CD4-positive, alpha-beta T cell treated with Interleukin-6 at 100 ng/mL for 8 hours (primary cell): ENCODE measurements around the gene CHRNE.
"Not testable (repeated sequence)": the region's sequence is repeated elsewhere in the genome, so short reads cannot be mapped to it uniquely, and the experiment has no call there.

Experiments
- DNase-seq: peaks from one replicate; pipeline ENCODE4 v3.0.0-alpha.2; 2020; ENCODE audit warnings: mixed read lengths, low spot score

CHRNE gene

DNA sequence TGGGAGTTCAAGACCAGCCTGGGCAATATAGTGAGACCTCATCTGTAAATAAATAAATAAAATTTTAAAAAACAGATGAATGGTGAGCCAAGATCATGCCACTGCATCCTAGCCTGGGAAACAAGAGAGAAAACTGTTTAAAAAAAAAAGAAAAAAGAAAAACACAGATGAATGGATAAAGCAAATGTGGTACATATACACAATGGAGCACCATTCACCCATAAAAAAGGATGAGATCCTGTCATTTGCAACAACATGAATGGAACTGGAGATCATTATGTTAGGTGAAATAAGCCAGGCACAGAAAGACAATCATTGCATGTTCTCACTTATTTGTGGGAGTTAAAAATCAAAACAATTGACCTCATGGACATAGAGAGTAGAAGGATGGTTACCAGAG is 3.7 kb upstream of the CHRNE start:
- not testable (repeated sequence) for DNase-seq

GRCh38 chr17:4902540-4902939 is 358 bp downstream of the CHRNE start:
- DNase-seq = no peak

- DNase-seq = no peak
Measured at GRCh38 chr17:4901648-4902344, 1.1 kb downstream of the CHRNE start.

GRCh38 chr17:4901108-4901647 is 1.7 kb downstream of the CHRNE start:
- DNase-seq = no peak

GRCh38 chr17:4900231-4901107 is 2.4 kb downstream of the CHRNE start:
- DNase-seq = peak; percentile 65

GRCh38 chr17:4899341-4900230 is 3.3 kb downstream of the CHRNE start, which contains the start of gene C17orf107:
TSS of gene C17orf107 (plus strand) at chr17:4899536. CDS start at chr17:4899763, 227 bp downstream.
- DNase-seq = peak; percentile 81

DNA sequence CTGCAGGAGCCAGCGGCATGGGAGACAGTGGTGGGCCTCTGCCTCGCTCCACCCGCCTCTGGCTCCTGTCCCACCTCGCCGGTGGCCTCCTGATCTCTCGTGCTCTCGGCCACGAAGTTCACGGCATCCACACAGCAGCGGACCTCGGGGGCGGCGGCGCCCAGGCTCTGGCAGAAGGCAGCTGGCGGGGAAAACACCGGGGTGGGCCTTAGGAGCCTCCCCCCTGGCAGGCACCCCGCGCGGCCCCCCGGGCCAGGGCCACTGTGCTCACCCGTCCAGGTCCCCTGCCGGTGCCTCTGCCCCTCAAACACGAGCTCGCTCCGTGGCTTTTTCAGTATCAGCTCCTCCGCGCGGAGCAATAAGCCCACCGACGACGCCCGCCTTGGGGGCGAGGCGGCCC is 4.0 kb downstream of the CHRNE start:
- no peak for DNase-seq

DNA sequence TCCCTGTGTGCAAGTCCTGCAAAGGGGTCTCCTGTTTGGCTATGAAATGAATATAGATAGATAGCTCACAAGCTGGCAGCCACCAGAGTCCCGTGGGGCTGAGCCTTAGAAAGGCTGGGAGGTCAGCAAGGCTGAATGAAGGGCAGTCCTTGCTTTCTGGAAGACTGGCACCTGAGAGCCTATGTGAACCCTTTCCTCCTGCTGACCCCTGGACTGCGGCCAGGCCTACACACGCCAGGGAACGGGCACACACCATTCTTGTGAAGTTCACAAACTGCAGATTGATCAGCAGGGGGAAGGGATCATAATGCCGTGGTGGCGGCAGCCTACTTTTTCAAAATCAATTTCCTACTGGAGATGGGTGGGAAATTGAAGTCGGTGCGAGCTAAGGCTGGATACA is 4.5 kb downstream of the CHRNE start:
- no peak for DNase-seq

DNA sequence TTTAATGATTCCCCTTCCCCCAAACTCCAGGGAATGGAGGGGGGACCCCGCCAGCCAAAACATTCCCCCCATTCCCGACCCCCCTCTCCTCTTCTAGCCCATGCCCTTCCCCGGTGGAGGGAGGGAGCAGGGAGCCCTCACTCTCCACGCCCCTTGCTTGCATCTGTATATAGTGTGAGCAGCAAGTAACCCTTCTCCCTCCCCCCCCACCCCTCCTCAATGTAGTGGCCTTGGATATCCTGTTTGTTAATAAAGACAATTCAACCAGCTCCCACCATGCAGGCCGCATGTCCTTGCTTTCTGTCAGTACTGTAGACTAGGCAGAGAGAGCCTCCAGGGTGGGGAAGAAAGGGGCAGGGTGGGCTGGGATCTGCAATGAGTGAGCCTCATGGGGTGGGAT is 5.1 kb downstream of the CHRNE start:
- DNase-seq = no peak

GRCh38 chr17:4897198-4897687 is 5.7 kb downstream of the CHRNE start:
- no peak for DNase-seq

GRCh38 chr17:4896332-4897197 is 6.3 kb downstream of the CHRNE start:
- no peak for DNase-seq

DNA sequence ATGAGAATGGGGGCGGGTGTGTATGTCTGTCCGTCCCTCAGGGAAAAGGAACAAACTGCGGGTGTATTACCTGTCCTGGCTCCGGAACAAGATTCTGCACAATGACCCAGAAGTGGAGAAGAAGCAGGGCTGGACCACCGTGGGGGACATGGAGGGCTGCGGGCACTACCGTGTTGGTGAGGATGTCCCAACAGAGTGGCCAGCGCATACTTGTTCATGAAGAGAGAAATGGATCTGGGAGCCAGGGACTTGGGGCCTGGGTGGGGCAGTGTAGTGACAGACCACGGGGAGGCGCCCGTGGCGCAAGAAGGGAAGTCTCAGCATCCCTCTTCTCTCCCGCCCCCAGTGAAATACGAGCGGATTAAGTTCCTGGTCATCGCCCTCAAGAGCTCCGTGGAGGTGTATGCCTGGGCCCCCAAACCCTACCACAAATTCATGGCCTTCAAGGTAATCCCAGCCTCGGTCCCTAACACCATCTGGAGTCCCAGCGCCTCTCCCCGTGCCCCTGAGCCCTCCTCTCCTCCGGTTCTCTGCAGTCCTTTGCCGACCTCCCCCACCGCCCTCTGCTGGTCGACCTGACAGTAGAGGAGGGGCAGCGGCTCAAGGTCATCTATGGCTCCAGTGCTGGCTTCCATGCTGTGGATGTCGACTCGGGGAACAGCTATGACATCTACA is 7.1 kb downstream of the CHRNE start:
- DNase-seq = no peak

DNA sequence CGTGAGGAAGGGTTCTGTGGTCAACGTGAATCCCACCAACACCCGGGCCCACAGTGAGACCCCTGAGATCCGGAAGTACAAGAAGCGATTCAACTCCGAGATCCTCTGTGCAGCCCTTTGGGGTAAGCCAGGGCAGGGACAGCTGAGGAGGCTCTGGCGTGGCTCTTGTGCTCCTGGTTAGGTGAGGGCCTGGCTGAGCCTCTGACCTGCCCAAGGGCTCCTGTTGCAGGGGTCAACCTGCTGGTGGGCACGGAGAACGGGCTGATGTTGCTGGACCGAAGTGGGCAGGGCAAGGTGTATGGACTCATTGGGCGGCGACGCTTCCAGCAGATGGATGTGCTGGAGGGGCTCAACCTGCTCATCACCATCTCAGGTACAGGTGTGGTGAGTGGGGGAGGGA is 7.8 kb downstream of the CHRNE start:
- no peak for DNase-seq

GRCh38 chr17:4893721-4894560 is 9.0 kb downstream of the CHRNE start:
- DNase-seq = no peak

- DNase-seq = no peak
Measured at GRCh38 chr17:4893272-4893671, 9.6 kb downstream of the CHRNE start.

DNA sequence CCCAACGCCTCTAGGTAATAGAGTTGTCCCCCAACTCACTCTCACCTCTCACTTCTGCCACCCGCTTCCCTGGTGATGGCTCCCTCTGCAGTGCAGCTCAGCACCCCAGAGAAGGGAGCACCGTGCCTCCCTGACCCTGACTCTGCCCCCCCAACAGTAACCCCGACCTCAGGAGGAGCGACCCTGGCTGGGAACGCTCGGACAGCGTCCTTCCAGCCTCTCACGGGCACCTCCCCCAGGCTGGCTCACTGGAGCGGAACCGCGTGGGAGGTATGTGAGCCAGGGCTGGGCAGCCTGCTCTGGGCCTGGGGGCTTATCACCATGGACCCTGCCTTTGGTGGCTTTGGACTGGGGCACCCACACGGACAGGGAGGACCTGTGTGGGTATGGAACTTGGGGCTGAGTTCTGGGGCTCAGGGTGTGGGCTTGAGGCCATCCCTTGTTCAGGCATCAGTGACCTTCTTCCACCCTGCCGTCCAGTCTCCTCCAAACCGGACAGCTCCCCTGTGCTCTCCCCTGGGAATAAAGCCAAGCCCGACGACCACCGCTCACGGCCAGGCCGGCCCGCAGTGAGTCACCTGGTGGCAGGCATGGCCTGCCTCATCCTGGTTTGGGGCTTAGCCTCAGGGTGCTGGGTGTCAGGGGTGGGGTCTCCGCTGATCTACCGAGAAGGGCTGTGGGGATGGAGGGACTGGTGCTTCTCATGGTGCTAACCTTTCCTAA is 10.2 kb downstream of the CHRNE start:
- DNase-seq = no peak

GRCh38 chr17:4891411-4892410 is 11.2 kb downstream of the CHRNE start:
- no peak for DNase-seq
